ENCODE measurements around the gene BFSP2.
A peak's percentile ranks its signal among the peaks of the same experiment; 100 is the strongest.
"Not testable (repeated sequence)": the region's sequence is repeated elsewhere in the genome, so short reads cannot be mapped to it uniquely, and the experiment has no call there.

Gene BFSP2

DNA sequence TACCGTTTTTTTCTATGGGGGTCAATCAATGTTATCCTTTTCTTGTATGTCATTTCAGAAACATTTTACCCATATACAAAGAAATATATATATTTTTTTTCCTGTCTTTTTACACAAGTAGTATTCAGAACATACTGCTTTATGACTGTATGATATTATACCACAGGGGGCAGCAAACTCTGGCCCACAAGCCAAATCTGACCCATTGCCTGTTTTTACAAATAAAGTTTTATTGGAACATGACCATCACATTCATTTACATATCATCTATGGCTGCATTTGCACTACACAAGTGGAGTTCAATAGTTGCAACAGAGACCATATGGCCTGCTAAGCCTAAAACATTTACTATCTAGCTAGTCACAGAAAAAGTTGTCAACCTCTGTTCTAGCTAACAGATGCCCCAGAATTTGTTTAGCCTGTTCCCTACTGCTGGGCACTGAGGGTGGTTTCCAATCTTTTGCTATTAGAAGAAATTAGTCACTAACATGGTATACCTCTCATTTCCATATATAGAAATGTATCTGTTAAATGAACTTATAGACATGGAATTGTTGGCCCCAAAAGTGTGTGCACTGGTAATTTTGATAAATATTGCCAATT lies 57.7 kb downstream of the BFSP2 start:
- peak in 1 of 2 experiments; percentile 63 for DNase-seq

DNA sequence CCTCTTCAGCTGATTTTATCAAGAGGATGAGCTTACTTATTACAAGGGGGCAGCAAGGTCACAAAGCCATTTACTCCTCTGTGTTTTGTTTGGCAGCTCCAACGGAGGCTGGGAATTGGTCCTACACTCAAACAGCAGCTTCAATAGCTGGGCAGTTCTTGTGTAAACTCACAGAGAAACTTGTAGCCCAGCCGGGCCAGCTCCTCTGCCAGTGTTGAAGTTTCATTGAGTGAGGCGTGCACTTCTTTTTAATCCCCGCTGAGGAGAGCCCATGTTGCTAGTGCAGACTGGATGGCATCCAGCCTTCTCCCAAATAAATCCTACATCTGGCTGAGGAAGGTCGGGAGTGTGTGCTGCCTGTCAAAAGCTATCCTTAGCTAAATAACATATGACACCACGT lies 59.5 kb downstream of the BFSP2 start:
- peak in 1 of 2 experiments; percentile 69 for DNase-seq

DNA sequence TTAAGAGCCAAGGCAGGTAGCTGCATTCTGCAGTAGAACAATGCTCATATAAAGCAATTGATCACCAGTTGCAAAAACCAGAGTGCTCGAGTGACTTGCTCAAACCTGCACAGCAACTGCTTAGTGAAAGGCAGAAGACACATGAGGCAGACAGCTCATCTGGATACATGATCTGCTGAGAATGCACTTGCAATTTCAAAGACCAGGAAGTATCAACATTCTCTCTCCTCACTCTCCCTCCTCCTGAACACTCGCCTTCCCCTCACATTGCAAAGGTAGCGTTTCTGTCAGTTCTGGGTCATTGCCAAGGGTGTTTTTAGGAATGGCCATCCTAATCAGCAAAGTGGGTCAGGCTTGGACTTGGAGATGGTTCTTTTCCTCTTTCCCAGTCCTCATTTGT lies 61.0 kb downstream of the BFSP2 start:
- DNase-seq = no peak

DNA sequence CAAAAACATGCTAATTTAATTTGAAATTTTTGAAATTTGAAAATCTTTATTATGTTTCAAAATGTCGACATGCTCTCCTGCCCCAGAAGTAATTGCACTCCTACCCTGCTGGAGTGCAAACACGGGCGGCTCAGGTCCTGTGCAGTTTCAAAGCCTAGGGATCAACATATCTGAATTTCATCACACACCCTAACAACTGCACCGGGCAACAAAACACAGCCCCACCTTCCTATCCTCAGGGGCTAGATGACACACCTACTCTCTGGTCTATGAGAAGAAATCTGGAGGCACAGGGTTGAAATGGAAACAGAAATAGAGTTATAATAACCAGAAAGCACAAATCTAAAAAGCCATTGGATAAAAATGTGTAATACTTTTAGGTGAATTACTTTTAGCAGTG lies 61.4 kb downstream of the BFSP2 start:
- no peak for DNase-seq

DNA sequence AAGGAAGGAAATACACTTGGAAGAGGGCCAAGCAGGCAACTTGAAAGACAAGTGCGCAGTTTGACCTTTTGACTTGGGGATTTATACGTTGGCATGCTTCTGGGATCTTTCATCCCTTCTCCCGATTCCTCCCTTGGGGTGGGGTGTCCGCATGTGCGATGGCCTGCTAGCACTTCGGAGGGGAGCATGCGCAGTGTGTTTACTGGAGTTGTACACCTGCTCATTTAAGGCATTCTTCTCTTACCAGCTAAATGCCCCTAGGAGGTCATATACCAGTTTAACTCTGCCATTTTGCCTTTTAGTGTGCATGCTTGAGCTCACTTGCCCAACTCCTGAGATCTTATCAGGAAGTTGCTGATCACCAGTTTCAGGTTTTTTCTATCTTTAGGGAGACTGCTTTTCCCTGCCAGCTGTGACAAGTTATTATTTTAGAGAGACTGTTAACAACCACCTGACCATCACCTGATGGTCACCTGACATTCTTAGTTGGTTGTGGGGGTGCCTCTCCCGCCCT lies 63.5 kb downstream of the BFSP2 start:
- DNase-seq = no peak

DNA sequence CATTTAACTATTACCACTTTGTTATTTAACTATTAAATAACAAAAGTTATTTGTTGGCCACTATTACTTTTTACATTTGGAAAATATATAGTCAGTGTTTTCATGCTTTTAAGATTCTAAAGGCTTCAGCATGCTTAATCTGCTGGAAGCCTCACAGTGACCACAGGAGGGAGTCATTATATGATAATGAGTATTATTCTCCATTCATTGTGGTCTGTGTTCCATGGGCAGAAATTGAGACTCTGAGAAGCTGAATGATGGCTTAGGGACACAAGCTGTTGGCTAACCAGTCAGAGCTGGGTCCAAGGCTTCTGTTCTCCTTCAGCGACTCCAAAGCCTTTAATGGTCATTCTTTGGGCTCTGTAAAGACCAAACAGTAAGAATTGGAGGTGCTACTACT lies 64.7 kb downstream of the BFSP2 start:
- DNase-seq = peak in 1 of 2 experiments; percentile 22

DNA sequence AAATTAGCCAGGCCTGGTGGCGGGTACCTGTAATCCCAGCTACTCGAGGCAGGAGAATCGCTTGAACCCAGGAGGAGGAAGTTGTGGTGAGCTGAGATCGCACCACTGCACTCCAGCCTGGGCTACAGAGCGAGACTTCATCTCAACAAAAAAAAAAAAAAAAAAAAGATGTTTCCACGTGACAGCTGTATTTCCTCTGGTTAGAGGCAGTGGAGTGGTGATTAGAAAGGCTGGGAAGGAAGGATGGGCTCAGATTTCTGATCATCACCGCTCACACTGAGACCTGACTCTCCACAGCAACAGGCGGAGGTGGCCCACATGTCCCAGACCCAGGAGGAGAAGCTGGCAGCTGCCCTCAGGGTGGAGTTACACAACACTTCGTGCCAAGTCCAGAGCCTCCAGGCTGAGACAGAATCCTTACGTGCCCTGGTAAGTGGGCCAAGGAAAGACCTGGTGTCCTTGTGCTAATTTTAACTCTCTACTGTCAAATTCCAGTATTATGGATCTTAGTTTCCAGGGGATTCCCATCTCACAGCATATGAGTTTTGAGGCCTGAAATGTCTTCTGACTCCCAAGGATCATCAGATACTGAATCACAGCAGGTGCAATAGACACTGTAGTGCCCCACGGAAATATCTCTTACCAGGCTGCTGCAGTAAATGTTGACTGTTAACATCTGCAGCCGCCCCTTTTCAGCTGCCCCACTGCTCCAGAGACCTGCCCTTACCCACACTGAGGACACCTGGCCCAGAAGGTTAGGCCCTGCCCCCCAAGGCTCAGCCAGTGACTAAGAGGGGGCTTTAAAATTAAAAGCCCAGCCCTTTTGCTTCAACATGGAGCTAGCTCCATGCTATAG lies 66.9 kb downstream of the BFSP2 start:
- no peak for DNase-seq

DNA sequence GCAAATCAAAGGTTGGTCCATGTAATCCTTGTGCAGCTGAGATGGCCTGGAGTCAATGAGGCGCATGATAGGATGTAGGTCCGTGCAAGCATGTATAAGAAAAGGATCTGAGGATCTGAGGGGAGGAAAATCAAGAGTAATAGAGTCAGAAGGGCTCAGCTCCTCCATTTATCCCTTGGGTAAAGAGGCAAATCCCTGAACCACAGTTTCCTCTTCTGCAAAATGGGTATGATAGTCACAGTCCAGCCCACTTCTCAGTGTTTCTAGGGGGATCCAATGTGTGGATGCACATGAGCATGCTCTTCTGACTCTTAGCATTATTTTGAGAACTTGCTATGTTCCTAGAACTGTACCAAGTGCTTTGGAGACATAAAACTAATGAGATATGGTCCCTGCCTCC lies 67.9 kb downstream of the BFSP2 start:
- DNase-seq = no peak

DNA sequence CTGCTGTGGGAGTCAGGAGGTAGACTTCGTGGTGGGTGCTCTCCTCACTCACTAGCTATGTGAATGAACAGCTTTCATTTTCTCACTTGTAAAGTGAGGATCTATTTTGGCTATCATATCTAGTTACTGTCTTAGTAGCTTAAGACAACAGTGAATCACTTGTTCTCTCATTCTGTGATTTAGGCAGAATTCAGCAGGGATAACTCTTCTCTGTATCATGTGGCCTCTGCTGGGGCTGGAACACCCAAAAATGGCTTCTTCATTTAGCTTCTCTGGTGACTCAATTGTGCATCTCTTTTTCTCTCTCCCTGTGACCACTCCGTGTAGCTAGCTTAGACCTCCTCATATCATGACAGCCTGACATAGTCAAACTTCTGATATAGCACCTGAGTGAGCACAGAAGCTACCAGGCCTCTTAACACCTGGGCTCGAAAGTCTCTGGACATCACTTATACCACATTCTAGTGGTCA lies 68.4 kb downstream of the BFSP2 start:
- DNase-seq = no peak

DNA sequence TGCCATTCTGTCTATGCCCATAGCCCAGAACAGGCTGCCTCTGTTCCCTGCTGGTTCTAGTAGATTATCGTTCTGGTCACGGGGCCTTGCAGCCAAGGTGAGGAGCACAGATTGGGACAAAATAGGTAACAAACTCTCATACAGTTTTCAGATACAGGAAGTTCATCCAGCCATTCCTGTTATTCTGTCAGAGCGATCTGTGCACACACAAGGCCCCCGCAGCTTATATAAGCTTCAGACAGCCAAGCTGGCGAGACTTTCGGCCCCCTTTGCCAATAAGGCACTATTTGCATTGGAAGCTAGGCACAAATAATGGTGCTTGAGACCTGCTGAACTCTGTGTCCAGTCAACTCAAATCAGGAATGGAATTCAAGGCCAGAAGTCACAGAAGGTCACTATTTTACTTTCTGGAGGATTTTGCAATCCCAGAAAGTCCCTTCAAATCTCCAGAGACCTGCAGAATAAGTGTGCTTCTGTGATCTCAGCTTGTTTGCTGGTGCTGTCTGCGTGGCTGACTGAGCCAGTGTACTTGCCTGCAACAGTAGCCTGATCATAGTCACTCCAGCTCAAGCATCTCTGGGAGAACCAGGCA lies 69.4 kb downstream of the BFSP2 start:
- peak in 1 of 2 experiments; percentile 67 for DNase-seq

DNA sequence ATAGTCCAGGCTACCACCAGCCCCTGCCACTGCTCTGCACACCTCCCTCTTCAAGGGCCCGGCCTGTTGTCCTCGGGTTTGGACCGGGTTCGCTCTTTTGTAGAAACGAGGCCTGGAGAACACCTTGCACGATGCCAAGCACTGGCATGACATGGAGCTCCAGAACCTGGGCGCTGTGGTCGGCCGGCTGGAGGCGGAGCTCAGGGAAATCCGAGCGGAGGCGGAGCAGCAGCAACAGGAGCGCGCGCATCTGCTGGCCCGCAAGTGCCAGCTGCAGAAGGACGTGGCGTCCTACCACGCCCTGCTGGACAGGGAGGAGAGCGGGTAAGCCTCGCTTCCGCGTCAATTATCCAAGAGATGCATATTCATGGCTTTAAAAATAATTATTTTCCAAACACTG lies 72.4 kb downstream of the BFSP2 start:
- DNase-seq = no peak

DNA sequence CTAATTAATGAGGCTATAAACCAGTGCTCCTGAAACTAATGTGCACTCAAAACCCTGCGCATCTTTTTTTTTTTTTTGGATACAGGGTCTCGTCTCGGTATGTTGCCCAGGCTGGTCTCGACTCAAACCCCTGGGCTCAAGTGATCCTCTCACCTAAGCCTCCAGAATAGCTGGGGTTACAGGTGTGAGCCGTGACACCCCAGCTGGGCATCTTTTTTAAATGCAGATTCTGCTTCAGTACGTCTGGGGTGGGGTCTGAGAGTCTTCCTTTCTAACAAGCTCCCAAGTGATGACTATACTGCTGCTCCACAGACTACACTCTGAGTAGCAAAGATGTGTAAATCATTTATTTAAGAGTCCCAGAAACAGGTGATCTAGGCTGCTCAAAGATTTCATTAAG lies 73.0 kb downstream of the BFSP2 start:
- DNase-seq = no peak

DNA sequence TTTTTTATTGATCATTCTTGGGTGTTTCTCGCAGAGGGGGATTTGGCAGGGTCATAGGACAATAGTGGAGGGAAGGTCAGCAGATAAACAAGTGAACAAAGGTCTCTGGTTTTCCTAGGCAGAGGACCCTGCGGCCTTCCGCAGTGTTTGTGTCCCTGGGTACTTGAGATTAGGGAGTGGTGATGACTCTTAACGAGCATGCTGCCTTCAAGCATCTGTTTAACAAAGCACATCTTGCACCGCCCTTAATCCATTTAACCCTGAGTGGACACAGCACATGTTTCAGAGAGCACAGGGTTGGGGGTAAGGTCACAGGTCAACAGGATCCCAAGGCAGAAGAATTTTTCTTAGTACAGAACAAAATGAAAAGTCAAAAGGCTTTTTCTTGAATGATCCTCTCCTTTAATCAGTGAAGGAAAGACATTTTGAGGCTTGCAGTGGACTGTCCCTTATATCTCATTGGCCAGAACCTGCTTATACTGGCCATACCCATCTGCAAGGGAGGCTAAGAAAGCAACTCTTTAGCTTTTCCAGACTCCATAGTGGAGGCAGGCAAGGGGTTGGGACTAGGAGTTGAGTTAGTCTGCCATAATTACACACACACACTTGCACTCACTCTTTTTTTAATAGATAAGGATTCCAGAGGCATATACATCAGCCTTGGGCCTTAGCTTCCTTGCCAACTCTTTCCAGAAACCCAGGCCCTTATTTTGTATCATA lies 73.8 kb downstream of the BFSP2 start:
- DNase-seq = not testable (repeated sequence)

DNA sequence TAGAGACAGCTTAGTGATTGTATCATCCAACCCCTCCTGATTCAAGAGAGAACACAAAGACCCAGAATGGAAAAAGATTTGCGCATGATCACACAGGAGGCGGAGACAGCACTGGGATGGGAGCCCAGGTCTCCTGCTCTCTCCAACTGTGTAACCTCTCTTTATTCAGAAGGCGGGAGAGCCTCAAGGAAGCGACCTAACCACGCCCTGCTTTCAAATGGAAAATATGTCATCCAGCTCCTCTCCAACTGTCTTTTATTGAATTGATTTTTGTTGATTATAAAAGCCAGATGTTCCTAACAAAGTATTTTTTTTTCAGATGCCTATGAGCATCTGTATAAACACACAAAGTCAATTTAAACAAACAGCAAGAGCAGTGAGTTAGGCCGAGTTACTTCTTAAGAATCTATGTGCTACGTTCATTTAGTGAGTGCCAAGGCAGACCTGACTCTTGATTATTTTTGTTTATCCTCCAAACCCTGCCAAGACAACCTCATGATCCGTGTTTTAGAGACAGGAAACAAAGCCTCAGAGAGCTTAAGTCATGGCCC lies 74.5 kb downstream of the BFSP2 start:
- DNase-seq = peak; percentile 60 to 89

DNA sequence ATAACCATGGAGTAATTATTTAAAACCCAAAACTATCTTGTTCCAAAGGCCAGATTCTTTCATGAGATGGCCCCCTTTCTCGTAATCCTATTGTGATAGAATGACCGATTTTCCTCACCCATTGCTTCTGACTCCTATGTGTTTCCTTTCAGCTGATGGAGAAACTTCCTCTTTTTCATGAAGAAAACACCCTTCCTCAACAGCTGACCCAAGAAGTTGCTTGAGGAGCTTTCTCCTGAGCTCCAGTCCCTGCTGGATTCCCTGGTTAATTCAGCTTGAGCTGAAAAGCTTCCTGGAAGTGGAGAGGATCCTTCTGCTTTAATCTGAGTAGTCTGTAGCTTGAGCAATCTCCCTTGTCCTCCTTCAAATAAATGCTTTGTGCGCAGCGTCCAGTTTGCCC lies 75.0 kb downstream of the BFSP2 start:
- no peak for DNase-seq

DNA sequence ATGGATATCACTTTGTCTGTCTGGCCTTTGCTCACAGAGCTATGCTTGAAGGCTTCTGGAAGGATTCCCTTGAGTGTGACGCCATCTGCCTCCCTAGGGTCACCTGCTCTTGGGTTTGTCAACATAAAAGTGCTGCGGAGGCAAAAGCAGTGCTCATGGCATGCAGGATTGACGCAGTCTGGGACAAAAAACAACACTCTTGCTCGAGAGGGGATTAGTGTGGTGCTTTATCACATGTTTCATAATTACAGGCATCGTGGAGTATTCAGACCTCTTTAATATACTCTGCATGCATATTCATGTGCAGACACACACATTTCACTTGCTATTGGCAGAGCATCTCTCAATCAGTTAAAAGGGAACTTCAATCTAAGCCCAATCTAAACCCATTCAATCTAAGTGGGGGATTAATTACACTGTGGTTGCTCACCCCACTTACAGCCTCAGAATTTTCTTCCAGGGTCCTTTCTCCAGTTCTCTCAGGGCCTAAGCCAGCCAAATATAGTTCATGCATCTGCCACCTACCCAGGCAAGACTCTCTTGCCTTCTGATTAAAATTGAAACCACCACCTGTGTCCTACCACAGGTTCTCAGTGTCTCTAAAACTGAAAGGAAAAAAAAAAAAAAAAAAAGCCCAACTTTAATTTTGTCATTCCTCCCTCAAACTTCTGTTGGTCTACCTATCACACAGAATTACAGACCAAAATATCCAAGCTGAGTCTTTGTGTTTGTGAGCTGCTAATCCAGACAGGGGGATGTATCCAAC lies 75.6 kb downstream of the BFSP2 start:
- no peak for DNase-seq

DNA sequence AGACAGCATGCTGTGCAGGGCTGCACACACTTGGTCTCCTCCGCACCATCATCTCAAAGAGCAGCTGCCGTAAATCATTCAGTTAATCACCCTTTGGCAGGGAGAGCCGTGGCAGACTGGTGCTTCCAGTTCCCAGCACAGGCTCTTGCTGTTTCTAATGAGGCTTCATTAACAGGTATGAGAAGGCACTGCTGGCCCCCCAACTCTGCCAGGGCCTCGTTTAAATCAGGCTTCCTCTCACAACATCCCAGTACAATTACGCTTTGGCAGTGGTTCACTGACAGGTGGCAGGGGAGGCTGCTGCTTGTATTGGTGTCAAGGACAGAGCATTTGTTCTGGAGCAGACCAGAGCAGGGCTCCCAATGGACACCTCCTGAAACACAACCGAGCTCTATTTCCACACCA lies 77.1 kb downstream of the BFSP2 start:
- peak; percentile 93 to 97 for DNase-seq

DNA sequence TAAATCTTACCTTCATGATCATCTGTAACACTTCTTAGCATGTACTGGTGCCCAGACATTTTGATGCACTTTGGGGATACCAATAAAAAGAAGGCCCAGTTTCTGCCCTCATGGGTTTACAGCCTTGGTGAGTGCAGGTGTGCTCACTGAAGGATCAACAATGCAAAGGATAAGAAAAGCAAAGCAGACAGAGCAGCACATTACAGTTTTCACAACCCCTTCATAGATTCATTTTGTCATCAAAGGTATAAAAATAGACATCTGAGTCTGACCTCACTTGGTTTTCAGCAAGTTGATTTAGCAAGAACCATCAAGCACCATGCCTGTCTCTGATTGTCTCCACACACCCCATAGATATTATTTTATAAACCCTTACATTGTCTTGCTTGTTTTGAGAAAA lies 77.6 kb downstream of the BFSP2 start:
- DNase-seq = no peak

DNA sequence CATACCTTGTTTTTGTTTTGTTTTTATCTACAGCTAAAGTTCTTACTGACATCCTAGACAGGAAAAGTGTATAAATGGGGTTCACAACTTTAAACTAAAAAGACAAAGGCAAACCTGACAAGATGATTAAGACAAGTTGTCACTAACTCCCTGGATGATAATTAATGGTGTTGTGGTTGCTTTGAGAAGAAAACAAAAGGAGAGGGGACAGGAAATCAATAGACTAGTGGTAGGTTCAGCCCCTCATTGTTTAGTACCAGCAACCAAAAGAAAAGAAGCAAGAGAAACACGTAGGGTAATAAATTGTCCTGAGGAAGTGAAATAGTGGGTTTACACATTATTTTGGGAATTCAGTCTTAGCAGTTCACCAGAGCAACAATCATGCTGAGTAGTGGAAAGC lies 78.8 kb downstream of the BFSP2 start:
- DNase-seq = no peak

DNA sequence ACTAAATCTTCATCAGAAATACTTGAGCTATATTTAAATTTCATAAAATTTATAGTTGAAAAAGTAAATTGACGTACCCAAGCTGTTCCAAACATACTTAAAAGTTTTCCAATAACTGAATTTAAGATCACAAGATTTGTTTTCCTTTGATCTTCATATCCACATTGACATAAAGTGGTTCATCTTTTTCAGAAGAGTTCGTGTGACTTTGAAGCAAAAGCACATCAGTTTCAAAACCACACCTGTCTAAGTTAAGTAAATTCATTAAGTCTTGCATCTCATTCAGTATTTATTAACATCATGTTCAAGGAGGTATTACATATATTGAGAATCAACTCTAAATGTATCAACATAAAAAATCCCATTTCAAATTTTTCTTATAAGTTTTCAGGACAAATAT lies 79.5 kb downstream of the BFSP2 start:
- no peak for DNase-seq

DNA sequence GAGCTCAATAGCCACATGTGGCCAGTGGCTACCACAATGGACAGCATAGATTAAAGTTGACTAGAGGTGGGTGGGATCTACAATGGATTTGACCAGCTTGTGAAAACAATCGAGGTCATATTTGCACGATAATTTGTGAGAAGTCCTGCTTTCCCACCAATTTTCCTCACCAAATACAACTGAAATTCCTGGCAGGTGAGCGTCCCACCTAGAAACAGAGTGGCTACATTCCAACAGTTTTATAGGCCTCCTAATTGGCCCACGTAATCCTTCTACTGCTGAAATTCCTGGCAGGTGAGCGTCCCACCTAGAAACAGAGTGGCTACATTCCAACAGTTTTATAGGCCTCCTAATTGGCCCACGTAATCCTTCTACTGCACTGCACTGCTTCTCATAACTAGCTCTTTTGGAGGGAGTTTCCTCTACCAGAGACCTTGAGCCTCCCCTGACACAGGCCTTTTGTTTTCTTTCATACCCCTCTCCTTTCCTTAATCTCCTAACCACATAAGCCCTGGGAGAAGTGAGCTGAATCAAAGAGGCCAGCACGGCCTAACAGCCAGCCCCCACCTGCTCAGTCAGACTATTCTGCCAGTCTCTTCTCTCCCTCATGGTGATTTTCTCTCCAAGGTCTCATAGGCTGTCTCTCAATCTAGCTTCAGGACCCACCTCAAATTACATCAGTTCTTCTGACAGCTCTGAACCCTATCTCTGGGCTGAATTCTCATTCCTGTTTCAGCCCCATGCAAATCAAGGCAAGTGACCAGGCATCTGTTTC lies 80.2 kb downstream of the BFSP2 start:
- DNase-seq = no peak
